ENCODE data around the gene OR2H2.

DNA sequence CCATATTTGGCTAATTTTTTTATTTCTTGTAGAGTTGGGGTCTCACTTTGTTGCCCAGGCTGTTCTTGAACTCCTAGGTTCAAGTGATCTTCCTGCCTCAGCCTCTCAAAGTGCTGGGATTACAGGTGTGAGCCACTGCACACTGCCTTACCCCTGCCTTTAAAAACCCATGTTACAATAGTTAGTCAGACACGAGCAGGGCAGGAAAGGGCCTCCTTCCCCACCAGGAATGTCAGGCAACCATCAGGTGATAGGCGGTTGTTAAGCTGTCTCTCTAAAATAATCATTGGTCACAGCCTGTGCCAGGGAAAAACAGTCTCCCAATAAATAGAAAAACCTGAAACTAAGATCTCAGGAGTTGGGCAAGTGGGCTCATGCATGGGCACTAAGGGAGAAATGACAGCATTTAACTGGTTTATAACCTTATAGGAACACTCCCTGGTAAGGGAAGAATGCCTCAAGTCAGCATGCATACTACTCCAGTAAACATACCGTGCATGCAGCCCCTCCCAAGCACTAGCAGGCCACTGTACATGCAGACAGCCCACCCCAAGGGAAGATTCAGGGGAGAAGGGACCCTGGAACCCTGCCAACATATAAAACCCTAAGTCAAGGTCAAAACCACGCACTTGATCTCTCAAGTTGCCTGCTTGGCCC, 8.4 kb downstream of the OR2H2 start:
- TF ChIP-seq CTCF (IDR thresholded peaks at IDR 0.05; ENCODE audit: low read depth, low read length), result no peak
- TF ChIP-seq EZH2phosphoT487 (IDR thresholded peaks at IDR 0.05; ENCODE audit: low read depth), result no peak

Data from OCI-LY3 (cell line).